GM23248 (cell line): ENCODE measurements around the gene FBXO10. TPM values are rescaled to one million over a fixed set of nuclear protein-coding genes. Genes with fewer than 3 reads are reported as not detected.
A peak's percentile ranks its signal among the peaks of the same experiment; 100 is the strongest.
"Not testable (repeated sequence)": the region's sequence is repeated elsewhere in the genome, so short reads cannot be mapped to it uniquely, and the experiment has no call there.

ENCODE experiments used
- DNase-seq: peaks from one replicate; pipeline ENCODE4 v3.0.0-alpha.2; 2015
- H2AFZ ChIP-seq: fragments of 200-600 bp; sonication (generic); 2 replicates; pipeline ENCODE4 v1.6.1; 2016; ENCODE audit warnings: antibody characterized with exemption
- H3F3A ChIP-seq: fragments of 200-600 bp; sonication (generic); 2 replicates; pipeline ENCODE4 v1.6.1; 2016; ENCODE audit warnings: mild to moderate bottlenecking, antibody characterized with exemption, mixed run types; ENCODE audit not compliant: insufficient read depth
- H3K27ac ChIP-seq: fragments of 200-600 bp; sonication (generic); 2 replicates; pipeline ENCODE4 v1.5.1; 2016; ENCODE audit warnings: mild to moderate bottlenecking
- H3K27me3 ChIP-seq: fragments of 200-600 bp; sonication (generic); replicated peaks from 2 replicates; pipeline ENCODE4 v1.6.1; 2016; ENCODE audit warnings: mild to moderate bottlenecking; ENCODE audit not compliant: insufficient read depth
- H3K36me3 ChIP-seq: fragments of 200-600 bp; sonication (generic); 2 replicates; pipeline ENCODE4 v1.6.1; 2016; ENCODE audit warnings: low read depth, mild to moderate bottlenecking
- H3K4me1 ChIP-seq: fragments of 200-600 bp; sonication (generic); 2 replicates; pipeline ENCODE4 v1.6.1; 2016; ENCODE audit warnings: mild to moderate bottlenecking; ENCODE audit not compliant: insufficient read depth
- H3K4me2 ChIP-seq: fragments of 200-600 bp; sonication (generic); one replicate; pipeline ENCODE4 v1.6.1; 2016; ENCODE audit warnings: mild to moderate bottlenecking; ENCODE audit not compliant: unreplicated experiment
- H3K4me3 ChIP-seq: fragments of 200-600 bp; sonication (generic); 2 replicates; pipeline ENCODE4 v1.5.1; 2016; ENCODE audit warnings: mild to moderate bottlenecking
- H3K79me2 ChIP-seq: fragments of 200-600 bp; sonication (generic); 2 replicates; pipeline ENCODE4 v1.6.1; 2016; ENCODE audit warnings: mild to moderate bottlenecking; ENCODE audit not compliant: insufficient read depth
- H3K9ac ChIP-seq: fragments of 200-600 bp; sonication (generic); 2 replicates; pipeline ENCODE4 v1.6.1; 2016; ENCODE audit warnings: mild to moderate bottlenecking
- H3K9me2 ChIP-seq: fragments of 200-600 bp; sonication (generic); 2 replicates; pipeline ENCODE4 v1.6.1; 2016; ENCODE audit warnings: mixed run types, mild to moderate bottlenecking, moderate library complexity; ENCODE audit not compliant: insufficient read depth
- H3K9me3 ChIP-seq: fragments of 200-600 bp; sonication (generic); one replicate; pipeline ENCODE4 v1.6.1; 2017; ENCODE audit warnings: low read depth
- H4K20me1 ChIP-seq: fragments of 200-600 bp; sonication (generic); 2 replicates; pipeline ENCODE4 v1.6.0; 2016; ENCODE audit not compliant: insufficient read depth
- EZH2 ChIP-seq: fragments of 200-600 bp; sonication (generic); IDR thresholded peaks from 2 replicates; pipeline ENCODE4 v1.6.1; 2018; ENCODE audit warnings: antibody characterized with exemption, mild to moderate bottlenecking; ENCODE audit not compliant: insufficient read depth, poor library complexity, severe bottlenecking
- EZH2phosphoT487 ChIP-seq: fragments of 200-600 bp; sonication (generic); IDR thresholded peaks from 2 replicates; pipeline ENCODE4 v1.6.1; 2018; ENCODE audit warnings: antibody characterized with exemption, moderate library complexity, mild to moderate bottlenecking, low read depth; ENCODE audit not compliant: insufficient read depth
- WGBS, 2 experiments: methylation state at CpG; one replicate each; pipeline ENCODE4 v1.1.6; 2015 to 2017; ENCODE audit warnings: low lambda C conversion rate in 2 of 2, low coverage in 1 of 2; ENCODE audit errors: missing lambda C conversion rate in 2 of 2; 5-methylcytosine and 5-hydroxymethylcytosine counted together
- in situ Hi-C: fragments of 300-500 bp; cut with MboI; formaldehyde crosslinking; loops from 2 replicates; pipeline ENCODE4 v1.15.0; 2020
- polyA plus RNA-seq: library from polyadenylated mRNA; unstranded; fragments of >200 nt; fragmentation: Nextera tagmentation; extraction: Ambion mirVana; gene quantifications from 2 replicates; pipeline ENCODE4 v1.2.1, GENCODE V29; 2016
- total RNA-seq: library from RNA; depleted of rRNA; stranded (reverse); fragments of >200 nt; shearing (Covaris generic); gene quantifications from 2 replicates; pipeline ENCODE4 v1.2.3, GENCODE V29; 2014

Gene FBXO10
- total and polyA plus RNA-seq, 2 experiments from 2014 or later, result 4.4 to 9.9 TPM

DNA sequence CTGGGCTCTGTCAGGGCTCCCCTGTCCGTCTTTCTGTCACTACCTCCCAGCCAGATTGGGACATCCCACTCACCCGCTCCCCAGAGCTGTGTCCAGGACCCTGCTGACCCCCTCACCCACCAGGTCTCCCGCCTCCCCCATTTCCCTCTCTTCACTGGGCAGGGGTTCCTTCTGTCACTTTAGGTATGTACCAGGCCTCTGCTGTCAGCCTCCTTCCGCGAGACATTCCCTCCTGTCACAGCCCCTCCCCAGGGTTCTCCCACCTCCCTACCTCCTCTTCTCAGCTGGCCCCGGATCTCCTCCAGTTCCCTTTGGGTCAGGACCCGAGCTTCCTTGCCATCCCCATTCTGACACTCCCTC lies 89.9 kb downstream of the FBXO10 start:
- Histone ChIP-seq H3K4me2 (peak overlapping the region; percentile 92), H3K4me3 (peak overlapping the region; percentile 86), H3F3A (peaks cover 24% of the 10 kb centered on the region), H3K79me2 (peaks cover 34% of the 10 kb centered on the region), H3K4me1 (peaks cover 23% of the 10 kb centered on the region), H4K20me1 (no peaks in the 10 kb centered on the region), H3K9ac (peak overlapping the region; percentile 90), H3K9me2 (no peaks in the 10 kb centered on the region), H3K36me3 (peaks cover 16% of the 10 kb centered on the region), H3K9me3 (no peaks in the 10 kb centered on the region), H3K27ac (peak overlapping the region; percentile 95), H2AFZ (peak overlapping the region; percentile 89), H3K27me3 (no peaks in the 10 kb centered on the region)
- TF ChIP-seq EZH2 (no peak), EZH2phosphoT487 (no peak)
- in situ Hi-C loops, result loop anchor here (25.0 kb wide), 1 partner anchor 901 kb away; the partner anchor contains the start of gene ALDH1B1
- WGBS, 2 experiments, result 0% methylated on average over 6 to 7 of the region's 7 CpGs
- no peak for DNase-seq

DNA sequence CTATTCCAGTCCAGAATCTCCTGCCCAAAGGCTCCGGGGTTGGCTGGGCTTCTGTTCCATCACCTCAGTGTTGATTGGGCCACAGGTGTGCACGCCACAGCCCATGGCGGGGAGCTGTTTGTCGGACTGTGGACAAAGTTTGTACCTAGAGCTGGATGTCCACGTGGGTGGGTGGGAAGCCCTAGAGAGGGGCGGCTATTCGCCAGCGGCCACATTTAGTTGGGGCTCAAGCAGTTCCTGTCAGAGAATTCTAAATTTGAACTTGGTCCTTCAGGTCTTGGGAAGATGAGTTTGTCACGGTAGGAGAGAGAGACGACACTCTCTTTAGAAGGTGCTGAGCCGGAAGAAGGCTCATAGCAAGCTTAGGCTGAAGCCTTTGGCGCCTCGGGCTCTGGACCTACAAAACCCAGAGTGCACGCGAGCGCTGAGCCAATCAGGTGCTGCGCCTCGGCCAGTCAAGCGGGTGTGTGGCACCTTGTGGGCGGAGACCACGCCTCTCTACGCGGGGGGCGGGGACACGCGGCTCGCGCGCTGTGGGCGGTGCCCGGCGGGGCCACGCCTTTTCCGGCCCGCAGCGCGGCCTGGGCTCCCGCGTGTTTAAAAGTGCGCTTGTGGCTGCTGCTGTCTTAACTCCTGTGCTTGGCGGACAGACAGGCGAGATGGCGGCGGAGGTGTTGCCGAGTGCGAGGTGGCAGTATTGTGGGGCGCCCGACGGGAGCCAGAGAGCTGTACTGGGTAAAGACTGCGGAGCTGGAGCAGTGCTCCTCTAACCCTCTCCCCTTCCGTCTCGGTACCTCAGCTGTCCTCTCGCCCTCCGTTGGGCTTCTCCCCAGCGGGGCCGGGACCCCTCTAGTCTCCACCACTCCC lies 90.6 kb downstream of the FBXO10 start, which contains the start of gene POLR1E:
Gene POLR1E (plus strand): TSS at position 560 of the 867 bp plus-strand sequence. CDS start 100 bp downstream, at position 660.
- no peaks in the 10 kb centered on the region for H3K9me3 ChIP-seq
- H3K4me1 ChIP-seq, result peaks cover 23% of the 10 kb centered on the region
- H3F3A ChIP-seq, result peaks cover 24% of the 10 kb centered on the region
- H2AFZ ChIP-seq, result peak within 1 kb of the TSS; percentile 89
- TF ChIP-seq EZH2 (no peak), EZH2phosphoT487 (no peak)
- peak; percentile 98 for DNase-seq
- peak within 1 kb of the TSS; percentile 86 for H3K4me3 ChIP-seq
- 5 to 8% methylated on average over 31 to 52 of the region's 56 CpGs for WGBS, 2 experiments
- H3K27ac ChIP-seq, result peak within 1 kb of the TSS; percentile 95
- peak within 1 kb of the TSS; percentile 90 for H3K9ac ChIP-seq
- no peaks in the 10 kb centered on the region for H4K20me1 ChIP-seq
- H3K36me3 ChIP-seq, result peaks cover 13% of the 10 kb centered on the region
- in situ Hi-C loops, result loop anchor here (25.0 kb wide), 1 partner anchor 902 kb away; the partner anchor contains the start of gene ALDH1B1
- peak within 1 kb of the TSS; percentile 92 for H3K4me2 ChIP-seq
- H3K27me3 ChIP-seq, result no peaks in the 10 kb centered on the region
- H3K9me2 ChIP-seq, result no peaks in the 10 kb centered on the region
- H3K79me2 ChIP-seq, result peaks cover 28% of the 10 kb centered on the region

DNA sequence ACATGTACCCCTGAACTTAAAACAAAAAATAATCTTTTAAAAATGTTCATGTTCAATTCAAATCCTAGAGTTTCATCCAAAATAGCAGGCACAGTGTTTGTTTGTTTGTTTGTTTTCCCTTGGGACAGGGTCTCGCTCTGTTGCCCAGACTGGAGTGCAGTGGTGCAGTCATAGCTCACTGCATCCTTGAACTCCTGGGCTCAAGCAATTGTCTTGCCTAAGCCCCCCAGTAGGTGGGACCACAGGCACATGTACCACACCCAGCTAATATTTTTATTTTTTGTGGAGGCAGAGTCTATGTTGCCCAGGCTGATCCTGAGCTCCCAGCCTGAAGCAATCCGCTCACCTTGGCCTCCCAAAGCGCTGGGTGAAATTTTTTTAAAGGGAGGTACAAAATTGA lies 95.4 kb downstream of the FBXO10 start:
- TF ChIP-seq EZH2phosphoT487 (no peak), EZH2 (no peak)
- Histone ChIP-seq H3K36me3 (no peaks in the 10 kb centered on the region), H4K20me1 (no peaks in the 10 kb centered on the region), H3K9ac (no peak overlapping the region), H3K9me3 (no peaks in the 10 kb centered on the region), H3K4me3 (no peak overlapping the region), H3K4me2 (no peak overlapping the region), H2AFZ (no peak overlapping the region), H3K27me3 (no peaks in the 10 kb centered on the region), H3F3A (no peaks in the 10 kb centered on the region), H3K9me2 (no peaks in the 10 kb centered on the region), H3K27ac (no peak overlapping the region), H3K4me1 (0 out of 2 replicates have a peak, but pooled peaks cover 3% of the 10 kb centered on the region), H3K79me2 (no peaks in the 10 kb centered on the region)
- no peak for DNase-seq
- in situ Hi-C loops, result loop anchor here (25.0 kb wide), 1 partner anchor 907 kb away; the partner anchor contains the start of gene ALDH1B1
- 79 to 89% methylated on average over 3 of the region's 3 CpGs for WGBS, 2 experiments

DNA sequence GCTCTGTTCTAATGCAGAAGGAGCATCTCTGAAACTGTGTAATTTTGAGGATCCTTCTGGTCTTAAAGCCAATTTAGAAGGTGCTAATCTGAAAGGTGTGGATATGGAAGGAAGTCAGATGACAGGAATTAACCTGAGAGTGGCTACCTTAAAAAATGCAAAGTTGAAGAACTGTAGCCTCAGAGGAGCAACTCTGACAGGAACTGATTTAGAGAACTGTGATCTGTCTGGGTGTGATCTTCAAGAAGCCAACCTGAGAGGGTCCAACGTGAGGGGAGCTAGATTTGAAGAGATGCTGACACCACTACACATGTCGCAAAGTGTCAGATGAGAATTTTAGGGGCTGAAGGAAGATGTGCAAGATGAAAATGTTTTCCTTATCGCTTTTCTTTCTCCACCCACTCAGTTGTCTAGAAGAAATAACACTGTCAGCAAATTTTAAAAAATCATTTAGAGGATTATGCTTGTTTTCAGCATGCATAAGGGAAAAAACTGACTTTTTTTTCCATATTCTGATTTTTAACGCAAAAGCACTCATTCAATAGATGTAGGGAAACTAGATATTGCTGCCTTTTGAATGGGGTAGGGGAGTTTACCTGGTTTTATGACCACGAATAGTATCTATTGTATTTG lies 98.1 kb downstream of the FBXO10 start:
- not testable (repeated sequence) for H3K9me2 ChIP-seq, H3F3A ChIP-seq, H3K36me3 ChIP-seq, H3K4me2 ChIP-seq, H3K27me3 ChIP-seq, H3K4me1 ChIP-seq, H2AFZ ChIP-seq, H3K9ac ChIP-seq, H4K20me1 ChIP-seq, H3K4me3 ChIP-seq, DNase-seq, H3K79me2 ChIP-seq, H3K9me3 ChIP-seq, H3K27ac ChIP-seq
- in situ Hi-C loops, result loop anchor here (25.0 kb wide), 1 partner anchor 909 kb away; the partner anchor contains the start of gene ALDH1B1
- WGBS, 2 experiments, result 50 to 55% methylated on average over 5 of the region's 5 CpGs

DNA sequence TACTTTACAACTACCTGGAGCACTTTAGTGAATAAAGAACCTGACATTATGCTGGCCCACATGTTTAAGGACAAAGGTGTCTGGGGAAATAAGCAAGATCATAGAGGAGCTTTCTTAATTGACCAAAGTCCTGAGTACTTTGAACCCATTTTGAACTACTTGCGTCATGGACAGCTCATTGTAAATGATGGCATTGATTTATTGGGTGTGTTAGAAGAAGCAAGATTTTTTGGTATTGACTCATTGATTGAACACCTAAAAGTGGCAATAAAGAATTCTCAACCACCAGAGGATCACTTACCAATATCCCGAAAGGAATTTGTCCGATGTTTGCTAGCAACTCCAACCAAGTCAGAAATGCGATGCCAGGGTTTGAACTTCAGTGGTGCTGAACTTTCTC lies 98.7 kb downstream of the FBXO10 start:
- not testable (repeated sequence) for H3K79me2 ChIP-seq, H3K9me3 ChIP-seq, H3K4me2 ChIP-seq, H3K4me3 ChIP-seq, H3K36me3 ChIP-seq, H4K20me1 ChIP-seq, H3K9ac ChIP-seq, H2AFZ ChIP-seq, H3K4me1 ChIP-seq, DNase-seq, H3K9me2 ChIP-seq, H3K27ac ChIP-seq, H3K27me3 ChIP-seq
- H3F3A ChIP-seq, result peaks cover 12% of the 10 kb centered on the region
- in situ Hi-C loops, result loop anchor here (25.0 kb wide), 1 partner anchor 910 kb away; the partner anchor contains the start of gene ALDH1B1
- WGBS, 2 experiments, result 96 to 97% methylated on average over 4 of the region's 4 CpGs
